Fibroblast of mammary gland (primary cell): Measurements from ENCODE around the gene SPATA13.
A peak's percentile ranks its signal among the peaks of the same experiment; 100 is the strongest.

ENCODE experiments used
- DNase-seq: peaks from one replicate; pipeline ENCODE4 v3.0.0-alpha.2; 2010; ENCODE audit warnings: low read depth
- H3K4me3 ChIP-seq: 2 replicates; pipeline ENCODE4 v1.5.1; 2011; ENCODE audit warnings: low read depth, mild to moderate bottlenecking, low read length, moderate library complexity; ENCODE audit not compliant: control insufficient read depth
- CTCF ChIP-seq: conservative IDR thresholded peaks from 2 replicates; pipeline ENCODE4 v1.5.1; 2011; ENCODE audit warnings: low read depth, low read length, inconsistent platforms; ENCODE audit not compliant: control insufficient read depth, insufficient read depth

The SPATA13 gene

GRCh38 chr13:24250376-24251057 is 90.0 kb downstream of the SPATA13 start:
- no peak for TF ChIP-seq CTCF
- no peak overlapping the region for H3K4me3 ChIP-seq
- no peak for DNase-seq

- TF ChIP-seq CTCF = no peak
- no peak overlapping the region for H3K4me3 ChIP-seq
- DNase-seq = no peak
Measured at GRCh38 chr13:24251525-24251924, 91.0 kb downstream of the SPATA13 start.

GRCh38 chr13:24252136-24252535 is 91.6 kb downstream of the SPATA13 start:
- DNase-seq = no peak
- TF ChIP-seq CTCF = no peak
- no peak overlapping the region for H3K4me3 ChIP-seq

- TF ChIP-seq CTCF = no peak
- H3K4me3 ChIP-seq = no peak overlapping the region
- DNase-seq = no peak
Measured at GRCh38 chr13:24253520-24254145, 93.1 kb downstream of the SPATA13 start.

- peak; percentile 91 for DNase-seq
- TF ChIP-seq CTCF = no peak
- no peak overlapping the region for H3K4me3 ChIP-seq
Measured at GRCh38 chr13:24254146-24254841, 93.8 kb downstream of the SPATA13 start.

- DNase-seq = no peak
- no peak for TF ChIP-seq CTCF
- H3K4me3 ChIP-seq = no peak overlapping the region
Measured at GRCh38 chr13:24257497-24257896, 97.0 kb downstream of the SPATA13 start.
